GM18858 (cell line): ENCODE measurements around the gene ATP11C.
"Not testable (repeated sequence)": the region's sequence is repeated elsewhere in the genome, so short reads cannot be mapped to it uniquely, and the experiment has no call there.

Source experiments
- ATAC-seq: cut with Tn5 transposase; IDR thresholded peaks from one replicate; pipeline ENCODE4 v1.9.1; 2021; ENCODE audit not compliant: unreplicated experiment

Gene ATP11C

DNA sequence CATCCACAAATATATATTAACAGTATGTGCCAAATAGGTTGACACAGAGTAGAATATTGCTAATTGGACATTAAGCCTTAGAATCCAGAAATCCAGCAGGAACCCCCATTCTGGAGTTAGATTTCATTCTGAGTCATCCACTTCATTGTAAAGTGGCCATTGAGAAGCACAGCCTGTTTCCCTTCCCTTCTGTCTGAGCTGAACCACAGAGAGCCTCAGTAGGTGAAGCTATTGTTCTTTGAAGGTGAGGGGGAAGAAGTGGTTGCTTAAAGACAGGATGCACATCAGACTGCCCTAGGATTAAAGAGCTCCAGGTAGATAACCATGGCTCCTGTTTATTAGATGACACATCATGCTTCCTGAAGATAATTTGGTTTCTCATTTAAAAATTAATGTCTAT lies 194.3 kb downstream of the ATP11C start:
- no peak for ATAC-seq

DNA sequence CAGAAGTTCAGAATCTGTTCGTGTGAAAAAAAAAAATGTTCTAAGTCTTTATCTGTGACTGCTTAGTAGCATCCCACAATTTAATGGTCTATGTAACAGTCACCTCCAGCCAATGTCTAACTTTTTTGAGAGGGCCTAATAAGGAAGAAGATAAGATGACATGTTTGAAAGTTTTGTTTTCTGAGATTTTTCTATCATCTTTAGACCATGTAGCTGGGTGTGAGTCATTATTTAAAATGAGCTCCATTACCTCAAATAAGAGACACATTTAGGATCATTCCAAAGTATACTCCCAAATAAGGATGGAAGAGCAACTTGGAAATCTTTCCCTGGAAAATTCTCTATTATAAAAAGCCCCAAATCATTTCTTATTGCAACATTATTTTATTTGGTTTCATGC lies 196.7 kb downstream of the ATP11C start:
- ATAC-seq, result no peak

DNA sequence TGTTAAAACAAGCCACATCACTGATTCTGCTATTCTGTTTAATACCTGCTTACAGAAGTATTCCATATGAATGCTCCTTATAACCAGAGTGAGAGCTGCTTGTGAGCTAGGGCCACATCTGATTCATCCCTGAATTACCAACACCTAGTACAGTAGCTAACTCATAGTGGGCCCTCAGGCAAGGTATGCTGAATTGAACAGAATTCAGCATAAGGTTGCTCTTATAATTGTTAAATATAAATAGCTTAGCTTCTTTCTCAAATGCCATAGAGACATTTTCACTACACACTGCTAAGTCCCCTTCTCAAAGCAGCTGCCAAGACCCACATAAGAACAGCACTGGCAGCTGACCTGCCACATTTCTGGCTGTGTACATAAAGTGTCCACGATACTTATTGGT lies 197.9 kb downstream of the ATP11C start:
- no peak for ATAC-seq

DNA sequence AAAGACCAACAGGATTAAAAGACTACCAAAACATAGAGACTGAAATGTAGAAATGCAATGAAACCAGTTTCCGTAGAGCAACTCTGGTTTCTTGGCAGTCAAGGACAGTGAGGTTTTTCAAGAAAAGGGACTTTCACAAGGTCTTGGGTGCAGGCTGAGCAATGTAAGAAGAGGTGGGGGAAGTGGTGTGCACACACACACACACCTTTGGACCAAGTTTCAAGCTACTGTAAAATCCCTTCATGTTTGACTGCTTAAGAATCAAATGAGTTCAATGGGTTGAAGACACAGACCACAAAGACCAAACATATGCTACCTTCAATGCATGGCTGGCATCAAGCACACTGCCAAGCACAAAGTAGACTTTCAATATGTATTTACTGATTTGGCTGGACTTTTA lies 207.1 kb downstream of the ATP11C start:
- ATAC-seq, result peak; percentile 97

DNA sequence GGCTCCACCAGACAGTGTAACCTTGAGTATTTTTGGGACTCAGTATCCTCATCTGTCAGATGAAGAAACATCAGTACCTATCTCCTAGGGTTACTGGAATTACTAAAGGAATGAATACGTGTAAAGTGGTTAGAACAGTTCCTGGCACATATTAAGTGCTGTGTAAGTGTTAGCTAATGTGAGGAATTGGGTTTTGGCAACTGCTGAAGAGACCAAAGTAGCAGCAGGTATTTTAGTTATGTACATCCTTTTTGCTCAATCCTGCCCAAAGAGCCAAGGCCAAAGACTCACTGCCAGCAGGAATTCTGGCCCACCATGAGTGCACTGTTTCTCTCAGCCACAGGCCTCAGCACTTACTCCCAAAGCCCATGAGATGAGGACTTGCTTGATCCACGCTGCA lies 208.2 kb downstream of the ATP11C start:
- no peak for ATAC-seq

DNA sequence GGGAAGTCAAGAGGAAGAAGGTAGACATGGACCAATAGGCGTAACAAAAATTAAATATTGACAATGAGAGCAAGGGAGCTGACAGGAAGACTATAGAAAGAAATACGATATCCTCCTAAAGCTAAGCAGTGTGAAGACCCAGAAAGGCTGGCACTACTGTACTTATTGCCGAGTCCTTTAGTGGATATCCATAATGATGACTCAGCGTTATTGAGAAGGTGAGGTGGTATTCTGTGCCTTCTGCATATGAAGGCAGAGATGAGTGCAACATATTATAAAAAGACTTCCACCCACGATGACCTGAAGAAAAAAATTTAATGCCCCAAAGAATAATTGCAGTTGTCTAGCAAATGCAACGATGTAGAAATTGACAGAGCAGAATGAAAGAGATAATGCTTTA lies 211.9 kb downstream of the ATP11C start:
- no peak for ATAC-seq

DNA sequence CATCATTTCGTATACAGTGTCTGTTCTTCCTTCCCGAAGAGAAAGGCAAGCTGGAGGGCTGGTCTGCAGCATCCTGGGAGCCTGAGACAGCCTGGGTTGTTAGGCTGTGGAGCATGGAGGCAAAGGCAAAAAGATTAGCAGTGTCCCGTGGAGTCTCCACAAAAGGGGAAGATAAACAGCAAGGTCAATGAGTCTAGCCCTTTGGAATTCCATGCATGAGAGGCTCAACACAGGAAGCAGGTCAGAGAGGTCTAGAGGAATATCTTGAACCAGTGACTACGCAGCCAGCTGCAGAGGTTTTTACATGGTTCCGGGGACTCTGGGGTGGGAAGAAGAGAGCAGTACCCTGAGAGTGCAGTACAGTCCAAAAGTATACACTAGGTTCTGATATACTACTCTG lies 212.7 kb downstream of the ATP11C start:
- ATAC-seq, result no peak

DNA sequence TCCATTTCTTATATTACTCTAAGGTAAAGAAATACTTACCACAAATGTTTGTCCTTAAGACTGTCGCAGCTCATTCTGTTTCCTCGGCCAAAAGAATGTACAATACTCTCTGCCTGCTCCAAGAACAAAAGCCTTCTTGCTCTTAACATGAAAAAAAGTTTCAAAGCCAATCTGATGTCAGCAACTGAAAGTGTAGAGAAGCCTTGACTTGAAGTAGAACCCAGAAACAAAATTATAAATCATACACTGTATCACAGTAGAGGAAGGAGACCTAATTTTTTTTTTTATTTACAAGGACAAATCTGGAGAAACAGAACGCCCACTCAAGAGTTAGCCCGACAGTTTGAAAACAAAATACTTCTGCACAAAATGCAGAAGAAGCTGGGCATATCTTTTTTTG lies 224.8 kb downstream of the ATP11C start, which contains the start of gene MCF2:
Gene MCF2 (minus strand): TSS at position 101 of the 400 bp plus-strand sequence. CDS start 56,423 bp downstream, outside the sequence.
- no peak for ATAC-seq

DNA sequence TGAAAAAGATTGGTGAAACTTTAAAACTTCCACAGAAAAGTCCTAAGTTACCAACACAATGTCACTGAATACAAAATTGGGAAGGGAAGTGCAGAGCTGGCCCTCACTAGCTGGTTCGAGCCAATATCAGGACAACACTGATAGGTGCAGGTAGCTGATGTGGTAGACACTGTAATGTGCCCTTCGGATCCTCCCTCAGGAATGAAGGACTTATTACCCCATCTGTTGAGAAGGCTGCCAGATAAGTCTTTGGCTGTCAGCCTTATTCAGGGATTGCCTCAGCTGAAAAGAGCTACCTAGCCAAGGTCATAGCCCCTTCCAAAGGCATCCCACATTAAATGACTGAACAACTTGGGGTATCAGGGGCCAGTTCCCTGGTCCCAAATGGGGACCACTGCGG lies 230.2 kb downstream of the ATP11C start:
- ATAC-seq, result no peak

DNA sequence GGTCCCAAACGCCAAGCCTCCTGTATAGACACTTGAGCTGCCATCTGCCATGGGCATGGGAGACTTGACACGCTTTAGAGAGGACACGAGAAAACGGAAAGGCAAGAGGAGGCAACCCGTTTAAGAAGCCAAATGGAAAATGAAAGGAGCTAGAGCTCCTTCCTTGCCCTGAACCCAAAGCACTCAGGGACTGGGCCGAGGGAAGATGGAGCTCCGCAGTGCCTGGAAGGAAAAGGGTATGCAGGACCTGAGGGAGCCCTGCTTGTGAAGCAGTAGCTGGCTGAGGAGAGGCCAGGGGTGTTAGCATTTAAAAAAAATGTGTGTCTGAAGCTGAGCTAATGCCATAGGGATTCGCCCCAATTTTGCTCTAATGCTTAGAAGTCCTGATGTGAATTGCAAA lies 239.9 kb downstream of the ATP11C start:
- ATAC-seq, result no peak

DNA sequence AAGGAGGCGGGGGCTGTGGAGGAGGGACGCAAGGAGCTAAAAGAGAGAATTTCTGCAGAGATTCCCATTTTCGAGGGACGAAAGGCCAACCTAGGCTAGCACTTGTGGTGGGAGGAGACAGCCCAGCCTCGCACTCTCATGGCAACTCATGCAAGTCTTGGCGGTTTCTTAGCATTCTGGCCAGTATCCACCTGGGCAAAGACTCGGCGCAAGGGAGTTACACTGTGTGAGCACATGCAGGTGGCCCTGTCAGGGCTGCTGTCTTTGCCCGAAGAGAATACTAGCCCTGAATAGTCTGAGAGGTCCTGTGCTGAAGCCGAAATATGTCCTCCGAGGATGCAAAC lies 240.4 kb downstream of the ATP11C start:
- no peak for ATAC-seq

DNA sequence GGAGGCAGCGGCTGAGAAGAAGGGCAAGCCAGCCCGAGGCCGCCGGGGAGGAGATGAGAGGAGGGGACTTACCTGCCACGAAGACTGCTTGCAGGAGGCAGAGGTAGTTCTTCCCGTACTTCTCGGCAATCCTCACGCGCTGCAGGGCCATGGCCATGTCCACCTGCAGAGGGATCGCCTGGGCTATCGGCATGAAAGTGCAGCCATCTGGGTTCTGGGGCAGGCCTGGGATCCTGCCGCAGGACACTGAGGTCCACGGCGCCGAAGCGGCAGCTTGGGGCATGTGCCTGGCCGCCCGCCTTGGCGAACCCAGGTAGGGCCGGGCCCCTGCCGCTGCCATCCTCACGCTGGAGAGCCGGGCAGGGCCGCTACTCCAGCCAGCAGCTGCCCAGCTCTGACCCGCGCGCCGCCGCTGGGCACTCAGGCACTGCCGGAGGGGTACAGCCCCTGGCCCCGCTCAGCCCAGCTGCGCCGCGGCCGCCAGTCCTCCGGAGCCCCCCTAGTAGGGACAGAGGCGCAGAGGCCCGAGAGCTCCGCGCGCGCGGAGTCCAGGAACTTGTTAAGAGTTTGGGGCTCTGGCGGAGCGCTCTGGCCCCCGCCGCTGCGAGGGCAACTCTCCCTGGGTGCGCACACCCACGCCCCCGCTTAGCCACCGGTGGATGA lies 240.9 kb downstream of the ATP11C start:
- no peak for ATAC-seq

DNA sequence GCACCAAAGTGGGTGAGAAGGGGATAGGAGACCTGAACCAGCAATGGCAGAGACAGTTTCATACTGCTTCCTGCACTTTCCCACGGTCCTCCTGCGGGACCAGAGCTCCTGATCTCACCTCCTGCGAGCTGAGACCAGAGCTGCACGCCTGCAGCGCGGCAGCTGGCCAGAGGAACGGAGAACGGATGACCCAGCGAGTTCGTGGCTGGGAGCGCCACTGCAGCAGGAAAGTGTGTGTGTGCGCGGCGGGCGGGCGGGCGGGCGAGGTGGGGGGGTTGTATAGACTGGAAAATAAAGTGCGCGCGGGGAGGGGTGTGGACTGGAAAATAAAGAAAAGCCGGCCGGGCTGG lies 241.4 kb downstream of the ATP11C start:
- no peak for ATAC-seq

DNA sequence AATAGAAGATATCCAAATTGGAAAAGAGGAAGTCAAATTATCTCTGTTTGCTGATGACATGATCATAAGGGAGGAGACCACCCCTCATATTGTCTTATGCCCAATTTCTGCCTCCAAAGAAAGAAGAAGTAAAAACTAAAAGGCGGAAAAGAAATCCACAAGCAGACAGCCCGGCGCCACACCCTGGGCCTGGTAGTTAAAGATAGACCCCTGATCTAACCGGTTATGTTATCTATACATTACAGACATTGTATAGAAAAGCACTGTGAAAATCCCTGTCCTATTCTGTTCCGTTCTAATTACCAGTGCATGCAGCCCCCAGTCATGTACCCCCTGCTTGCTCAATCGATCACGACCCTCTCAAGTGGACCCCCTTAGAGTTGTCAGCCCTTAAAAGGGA lies 247.7 kb downstream of the ATP11C start:
- ATAC-seq, result not testable (repeated sequence)

DNA sequence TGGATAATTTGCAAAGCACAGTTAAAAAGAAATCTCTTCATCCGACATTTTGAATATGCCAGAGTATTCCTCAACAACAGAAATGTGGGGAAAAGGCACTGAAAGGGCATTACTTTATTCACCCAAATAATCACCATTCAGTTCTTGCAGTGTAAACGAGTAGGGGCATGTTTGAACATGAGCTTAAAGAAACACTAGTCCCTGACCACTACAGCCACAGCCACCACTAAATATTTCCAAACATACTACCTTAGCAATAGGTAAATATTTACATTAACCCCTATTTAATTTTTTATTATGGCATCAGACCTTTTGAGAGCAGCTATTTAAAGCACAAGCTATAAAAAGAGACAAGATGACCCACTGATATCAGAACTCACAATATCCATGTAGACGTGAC lies 252.5 kb downstream of the ATP11C start:
- ATAC-seq, result no peak
